Pons (tissue), 1 donor: ENCODE results near the gene GIMAP5.
A peak's percentile ranks its signal among the peaks of the same experiment; 100 is the strongest.

ENCODE experiments used
- DNase-seq: peaks from one replicate; pipeline ENCODE4 v3.0.0-alpha.2; 2016; ENCODE audit warnings: low spot score

The GIMAP5 gene

DNA sequence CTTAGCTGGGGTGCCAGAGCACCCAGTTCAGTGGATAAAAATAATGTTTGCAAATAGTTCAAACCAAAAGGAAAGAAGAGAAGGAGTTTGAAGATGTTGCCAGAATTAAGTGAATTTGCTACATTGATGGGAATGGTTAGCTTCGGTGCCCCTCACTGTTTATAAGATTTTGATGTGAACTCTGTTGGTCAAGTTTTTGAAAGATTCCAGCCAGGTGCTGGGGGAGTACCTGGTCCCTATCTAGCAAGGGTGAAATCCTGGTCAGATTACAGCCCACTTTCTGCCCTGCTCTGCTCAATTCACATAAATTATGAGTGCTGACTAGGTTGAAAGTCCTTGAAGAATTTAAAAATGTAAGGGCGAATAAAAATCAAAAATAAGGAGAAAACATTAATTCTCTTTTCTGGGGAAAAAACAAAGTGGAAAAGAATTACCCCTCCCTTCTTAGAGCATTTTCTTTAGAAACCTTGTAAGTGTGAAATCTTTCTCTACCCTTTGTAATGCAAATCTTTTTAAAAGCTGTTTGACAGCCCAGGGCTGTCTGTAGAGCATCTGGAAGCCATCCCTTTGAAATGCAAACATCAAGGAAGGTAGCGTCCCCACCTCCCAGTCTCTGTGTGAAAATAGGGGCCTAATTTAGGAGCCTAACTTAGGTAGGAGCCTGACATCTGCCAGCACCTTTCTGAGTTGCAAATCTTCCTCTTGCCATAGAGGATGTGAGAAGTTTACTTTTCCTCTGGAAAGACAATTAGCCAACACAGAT, 1.4 kb upstream of the GIMAP5 start:
- no peak for DNase-seq

DNA sequence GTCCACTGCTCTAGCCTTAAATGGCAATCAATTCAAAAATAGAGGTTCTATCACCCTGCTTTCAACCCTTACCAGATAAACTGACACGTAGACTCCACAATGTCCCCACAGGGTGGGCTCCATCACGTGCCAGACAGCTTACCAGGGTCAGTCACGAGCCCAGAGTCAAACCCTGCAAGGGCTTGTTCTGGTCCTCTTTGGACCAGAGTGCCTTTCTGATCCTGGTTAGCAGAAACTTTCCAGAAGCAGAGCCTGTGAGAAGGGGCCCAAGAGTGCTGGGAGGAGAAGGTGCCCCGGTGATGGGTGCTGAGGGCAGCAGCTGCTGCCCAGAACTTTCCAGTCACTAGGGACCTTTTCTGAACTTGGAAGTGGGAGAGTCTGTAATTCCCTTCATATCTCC, 354 bp upstream of the GIMAP5 start:
- DNase-seq = no peak

DNA sequence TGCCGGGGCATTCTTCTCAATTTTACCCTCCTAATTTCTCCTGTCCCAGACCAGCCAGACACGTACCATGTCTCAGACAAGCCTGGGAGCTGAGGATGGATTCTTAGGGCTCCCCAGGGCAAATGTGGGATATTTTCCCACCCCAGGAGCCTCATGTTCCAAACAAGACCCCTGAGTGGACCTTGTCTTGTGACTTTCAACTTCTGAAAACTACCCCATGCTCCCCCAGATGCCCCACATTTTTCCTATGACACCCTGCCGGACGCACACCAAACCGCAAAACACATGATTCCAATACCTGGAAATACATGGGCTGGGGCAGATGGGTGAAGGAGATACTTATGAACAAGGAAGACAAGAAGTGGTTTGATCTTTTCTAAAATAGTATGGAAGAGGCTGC, 874 bp downstream of the GIMAP5 start:
- DNase-seq = no peak

DNA sequence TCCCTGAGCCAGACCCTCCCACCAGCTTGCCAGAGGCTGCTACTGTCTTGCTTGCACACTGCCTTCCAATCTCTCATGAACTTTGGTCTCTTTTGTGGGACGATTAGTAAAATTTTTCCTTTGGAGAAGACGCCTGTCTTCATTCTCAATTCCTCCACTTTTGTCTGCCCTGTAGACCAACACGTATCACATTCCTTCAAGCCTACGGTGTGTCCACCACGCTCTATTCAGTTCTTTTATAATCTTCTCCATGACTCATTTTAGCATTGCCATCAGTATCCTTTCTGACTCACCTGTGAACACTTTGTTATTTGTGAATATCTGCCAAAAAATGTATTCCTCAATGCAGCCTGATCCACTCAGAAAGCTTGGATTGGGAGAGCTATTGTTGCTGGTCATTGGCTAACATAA, 1.4 kb downstream of the GIMAP5 start:
- no peak for DNase-seq

DNA sequence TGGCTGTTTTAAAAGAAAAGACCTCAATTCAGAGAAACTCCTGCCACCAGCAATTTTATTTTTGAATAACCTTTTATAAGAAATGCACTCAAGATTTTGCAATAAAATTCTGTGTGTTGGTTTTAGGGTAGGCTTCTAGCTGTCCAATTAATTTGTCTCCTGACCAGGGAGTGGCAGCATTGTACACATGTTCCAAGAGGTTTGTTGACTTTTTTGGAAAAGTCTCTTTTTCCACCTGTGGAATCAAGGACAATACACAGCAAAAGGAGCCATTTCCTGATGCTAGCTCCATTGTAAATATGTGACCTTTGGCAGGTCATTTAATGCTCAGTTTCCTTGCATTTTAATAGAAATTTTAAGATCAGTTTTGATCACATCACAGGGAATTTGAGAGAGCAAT, 1.8 kb downstream of the GIMAP5 start:
- DNase-seq = no peak

DNA sequence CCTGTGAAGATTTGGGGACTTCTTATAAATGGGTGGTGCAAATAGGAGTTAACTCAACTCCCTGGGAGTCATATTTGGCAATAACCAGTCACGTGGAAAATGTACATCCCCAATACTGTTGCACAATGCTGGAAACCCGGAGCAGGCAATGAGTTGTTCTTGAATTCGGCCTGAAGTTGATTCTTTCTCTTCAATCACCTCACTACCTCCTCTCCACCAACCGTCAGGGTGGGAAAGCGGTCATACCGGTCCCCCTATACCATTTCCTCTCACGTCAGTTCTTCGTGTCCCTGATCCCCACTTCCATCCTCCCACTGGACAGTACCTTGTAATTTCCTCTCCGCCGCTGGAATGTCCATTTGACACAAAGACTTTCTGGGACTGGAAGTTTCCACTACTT, 2.8 kb downstream of the GIMAP5 start:
- DNase-seq = no peak

DNA sequence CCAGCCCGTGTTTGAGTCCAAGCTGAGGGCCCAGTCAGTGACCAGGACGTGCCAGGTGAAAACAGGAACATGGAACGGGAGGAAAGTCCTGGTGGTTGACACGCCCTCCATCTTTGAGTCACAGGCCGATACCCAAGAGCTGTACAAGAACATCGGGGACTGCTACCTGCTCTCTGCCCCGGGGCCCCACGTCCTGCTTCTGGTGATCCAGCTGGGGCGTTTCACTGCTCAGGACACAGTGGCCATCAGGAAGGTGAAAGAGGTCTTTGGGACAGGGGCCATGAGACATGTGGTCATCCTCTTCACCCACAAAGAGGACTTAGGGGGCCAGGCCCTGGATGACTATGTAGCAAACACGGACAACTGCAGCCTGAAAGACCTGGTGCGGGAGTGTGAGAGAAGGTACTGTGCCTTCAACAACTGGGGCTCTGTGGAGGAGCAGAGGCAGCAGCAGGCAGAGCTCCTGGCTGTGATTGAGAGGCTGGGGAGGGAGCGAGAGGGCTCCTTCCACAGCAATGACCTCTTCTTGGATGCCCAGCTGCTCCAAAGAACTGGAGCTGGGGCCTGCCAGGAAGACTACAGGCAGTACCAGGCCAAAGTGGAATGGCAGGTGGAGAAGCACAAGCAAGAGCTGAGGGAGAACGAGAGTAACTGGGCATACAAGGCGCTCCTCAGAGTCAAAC, 5.2 kb downstream of the GIMAP5 start:
- DNase-seq = no peak

DNA sequence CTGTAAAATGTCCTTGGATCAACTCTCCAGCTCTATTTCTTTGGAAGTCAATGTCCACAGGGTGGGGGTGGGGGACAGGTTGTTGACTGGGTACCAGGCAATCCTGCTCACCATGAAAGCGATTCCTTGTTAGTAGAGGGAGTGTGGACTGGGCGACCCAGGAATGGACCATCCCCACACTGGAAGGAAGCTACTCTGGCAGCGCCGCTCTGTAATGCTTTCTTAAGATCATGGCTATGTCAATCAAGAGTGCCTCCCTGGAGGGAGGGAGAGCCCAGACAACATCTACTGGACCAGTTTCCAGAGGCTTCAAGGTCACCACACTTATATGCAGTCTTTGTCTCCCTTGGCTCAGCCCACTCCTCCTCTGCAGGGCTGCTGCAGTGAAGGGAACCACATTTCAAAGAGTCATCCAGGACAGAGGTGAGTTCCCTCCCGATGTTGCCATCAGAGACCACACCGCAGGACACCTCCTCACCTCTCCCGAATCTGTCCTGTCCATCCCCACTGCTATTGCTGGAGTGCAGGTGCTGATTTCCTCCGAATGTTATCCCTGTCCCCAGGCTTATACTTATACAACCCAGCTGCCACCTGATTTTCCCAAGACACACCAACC, 6.9 kb downstream of the GIMAP5 start:
- no peak for DNase-seq

DNA sequence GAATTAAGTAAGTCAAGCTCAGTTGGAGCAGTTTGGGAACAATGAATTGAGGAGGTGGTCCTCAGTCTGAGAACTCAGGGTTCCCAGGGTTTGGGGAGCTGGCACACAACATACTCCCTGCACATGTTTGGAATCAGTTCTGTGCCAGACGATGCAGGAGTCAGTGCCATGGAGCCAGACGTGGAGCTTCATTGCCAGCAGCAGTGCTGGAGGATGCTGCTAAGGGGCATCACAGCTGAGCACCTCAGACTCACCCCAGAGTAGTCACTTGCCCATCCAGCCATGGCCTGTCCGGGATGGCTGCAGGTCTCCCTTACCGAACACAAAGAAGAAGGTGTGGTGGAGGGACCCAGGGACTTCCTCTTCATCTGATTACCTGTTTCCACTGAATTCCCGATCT, 7.9 kb downstream of the GIMAP5 start:
- DNase-seq = no peak

DNA sequence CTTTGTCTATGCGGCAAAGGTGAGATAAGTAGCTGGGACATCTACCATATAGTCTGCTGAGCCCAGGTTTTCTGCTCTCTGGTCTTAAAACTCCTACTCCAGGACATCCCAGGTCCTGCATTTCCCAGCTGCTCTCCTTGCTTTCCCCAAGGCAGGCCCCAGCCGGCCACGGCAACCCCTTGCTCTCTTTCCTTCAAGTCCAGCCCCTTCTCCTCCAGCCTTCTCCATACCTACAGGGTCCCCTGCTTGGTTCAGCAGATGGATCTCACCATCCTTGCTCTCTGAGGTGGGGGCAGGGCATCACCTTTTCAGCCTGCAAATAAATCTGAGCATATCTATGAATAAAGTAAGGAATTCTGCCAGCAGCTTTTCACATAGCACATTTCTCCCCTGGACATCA, 8.7 kb downstream of the GIMAP5 start:
- DNase-seq = no peak

DNA sequence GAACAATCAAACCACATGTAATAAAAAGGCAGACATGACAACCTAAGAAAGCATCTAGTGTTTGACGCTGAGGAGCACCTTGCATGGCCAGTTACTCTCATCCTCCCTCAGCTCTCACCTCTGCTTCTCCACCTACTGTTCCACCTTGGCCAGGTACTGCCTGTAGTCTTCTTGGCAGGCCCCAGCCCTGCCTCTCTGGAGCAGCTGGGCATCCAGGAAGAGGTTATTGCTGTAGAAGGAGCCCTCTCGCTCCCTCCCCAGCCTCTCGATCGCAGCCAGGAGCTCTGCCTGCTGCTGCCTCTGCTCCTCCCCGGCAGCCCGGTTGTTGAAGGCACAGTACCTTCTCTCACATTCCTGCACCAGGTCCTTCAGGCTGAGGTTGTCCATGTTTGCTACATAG, 9.7 kb downstream of the GIMAP5 start:
- DNase-seq = no peak

DNA sequence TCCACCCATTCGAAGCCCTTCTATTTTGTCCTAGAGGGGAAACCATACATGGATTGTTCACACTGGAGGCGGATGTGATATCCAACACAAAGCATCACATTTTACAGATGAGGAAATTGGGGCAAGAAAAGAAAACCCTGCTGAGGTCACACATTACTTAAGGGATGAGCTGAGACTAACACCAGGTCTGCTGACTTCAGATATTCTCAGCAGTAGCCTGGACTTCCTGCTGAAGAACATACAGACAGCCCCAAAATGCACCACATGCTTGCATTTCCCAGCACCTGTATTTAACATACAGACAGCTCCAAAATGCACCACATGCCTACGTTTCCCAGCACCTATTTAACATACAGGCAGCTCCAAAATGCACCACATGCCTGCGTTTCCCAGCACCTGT, 11.2 kb downstream of the GIMAP5 start:
- DNase-seq = no peak

DNA sequence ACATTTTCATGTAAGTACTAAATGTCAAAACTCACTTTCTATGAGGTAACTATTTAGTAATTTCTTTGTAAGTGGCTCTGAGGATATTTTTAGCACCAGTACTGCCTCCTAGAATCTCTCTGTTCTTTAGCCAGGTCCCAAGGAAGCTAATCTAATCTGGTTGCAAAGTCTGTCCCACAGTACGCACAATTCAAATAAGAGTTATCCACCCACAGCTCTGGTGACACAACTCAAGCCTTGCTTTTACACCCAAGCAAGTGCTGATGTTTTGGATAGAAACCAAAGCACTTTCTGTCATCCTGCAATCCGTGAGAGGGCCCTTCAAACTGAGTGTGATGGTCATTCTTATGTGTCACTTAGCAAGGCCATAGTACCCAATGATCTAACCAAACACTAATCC, 14.5 kb downstream of the GIMAP5 start:
- no peak for DNase-seq

DNA sequence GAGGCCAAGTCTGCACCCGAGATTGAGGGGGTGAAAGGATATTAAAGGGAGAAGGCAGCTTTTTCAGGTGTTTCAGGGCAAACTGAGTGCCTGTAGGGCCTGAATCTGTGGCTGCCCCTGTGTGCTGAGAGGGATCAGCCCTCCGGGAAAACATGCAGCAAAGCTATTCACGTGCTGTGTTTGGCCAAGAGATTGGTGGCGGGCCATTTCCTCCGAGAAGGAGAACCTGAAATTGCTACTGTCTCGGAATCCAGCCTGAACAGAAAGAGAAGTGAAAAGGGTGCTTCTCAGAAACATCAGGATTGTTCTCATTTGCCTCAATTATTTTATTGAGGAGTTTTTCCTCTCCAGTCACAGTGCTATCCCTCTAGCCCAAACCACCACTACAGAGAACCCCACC, 16.0 kb downstream of the GIMAP5 start:
- DNase-seq = no peak

DNA sequence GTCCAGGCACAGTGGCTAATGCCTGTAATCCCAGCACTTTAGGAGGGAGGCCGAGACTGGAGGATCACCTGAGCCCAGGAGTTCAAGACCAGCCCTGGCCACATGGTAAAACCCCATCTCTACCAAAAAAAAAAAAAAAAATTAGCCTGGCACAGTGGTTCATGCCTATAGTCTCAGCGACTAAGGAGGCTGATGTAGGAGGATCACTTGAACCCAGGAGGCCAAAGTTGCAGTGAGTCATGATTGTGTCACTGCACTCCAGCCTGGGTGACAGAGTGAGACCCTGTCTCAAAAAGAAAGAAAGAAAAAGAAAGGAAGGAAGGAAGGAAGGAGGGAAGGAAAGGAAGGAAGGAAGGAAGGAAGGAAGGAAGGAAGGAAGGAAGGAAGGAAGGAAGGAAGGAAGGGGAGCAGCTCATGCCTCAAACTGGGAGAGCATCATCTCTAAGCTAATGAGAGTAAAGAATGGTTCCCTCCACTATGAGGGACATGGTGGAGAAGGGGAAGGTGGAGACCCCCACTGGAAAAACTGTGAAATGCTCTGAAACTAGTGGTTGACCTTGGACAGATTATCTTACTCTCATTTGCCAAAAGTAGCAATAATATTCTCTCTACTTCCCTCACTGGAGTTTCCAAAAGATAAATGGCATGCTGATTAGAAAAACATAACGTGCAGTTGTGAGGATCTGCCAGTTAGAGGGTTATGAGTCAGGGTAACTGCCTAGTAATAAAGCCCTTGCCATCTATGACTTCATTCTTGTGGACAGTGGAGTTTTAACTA, 16.8 kb downstream of the GIMAP5 start:
- no peak for DNase-seq

DNA sequence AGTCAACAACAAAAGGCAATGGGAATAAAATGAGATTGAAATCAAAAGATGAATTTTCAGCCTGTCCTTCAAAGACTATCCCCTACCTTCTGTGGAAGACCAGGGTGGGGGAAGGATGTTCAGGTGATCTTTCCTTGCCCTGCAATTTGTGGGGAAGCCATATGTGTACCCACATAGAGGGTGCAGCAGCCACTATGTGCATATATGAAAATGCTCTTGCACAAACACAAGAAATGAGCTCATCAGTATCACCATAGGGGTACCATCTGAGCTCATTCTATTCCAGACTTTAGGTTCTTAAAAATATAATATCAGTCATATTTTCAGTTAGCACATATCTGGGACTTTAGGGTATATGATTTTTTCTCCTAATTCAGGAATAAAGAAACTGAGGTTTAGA, 17.7 kb downstream of the GIMAP5 start:
- DNase-seq = no peak

DNA sequence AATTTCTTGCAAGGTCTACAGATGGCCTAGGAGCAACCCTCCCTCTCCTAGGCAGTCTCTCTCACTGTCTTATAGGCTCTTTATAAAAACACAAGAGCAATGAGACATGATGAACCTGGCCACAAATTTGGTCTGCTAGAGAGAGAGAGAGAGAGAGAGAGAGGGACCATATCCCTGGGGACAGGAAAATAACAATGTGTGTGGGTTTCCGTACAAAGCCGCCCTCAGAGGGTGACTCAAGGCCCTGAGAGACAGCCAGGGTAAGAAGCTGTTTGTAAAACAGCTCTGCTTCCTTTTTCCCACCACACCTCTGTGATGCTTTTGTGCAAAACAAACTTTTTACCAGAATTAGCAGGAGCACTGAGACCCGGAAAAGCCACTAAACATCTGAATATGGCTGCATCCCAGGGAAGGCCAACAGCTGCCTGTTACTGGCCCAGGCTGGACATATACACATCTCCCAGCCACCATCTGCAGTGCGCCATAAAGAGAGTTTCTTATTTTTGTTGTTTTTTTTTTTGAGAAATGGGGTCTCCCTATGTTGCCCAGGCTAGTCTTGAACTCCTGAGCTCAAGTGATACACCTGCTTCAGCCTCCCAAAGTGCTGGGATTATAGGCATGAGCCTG, 18.4 kb downstream of the GIMAP5 start:
- DNase-seq = no peak

DNA sequence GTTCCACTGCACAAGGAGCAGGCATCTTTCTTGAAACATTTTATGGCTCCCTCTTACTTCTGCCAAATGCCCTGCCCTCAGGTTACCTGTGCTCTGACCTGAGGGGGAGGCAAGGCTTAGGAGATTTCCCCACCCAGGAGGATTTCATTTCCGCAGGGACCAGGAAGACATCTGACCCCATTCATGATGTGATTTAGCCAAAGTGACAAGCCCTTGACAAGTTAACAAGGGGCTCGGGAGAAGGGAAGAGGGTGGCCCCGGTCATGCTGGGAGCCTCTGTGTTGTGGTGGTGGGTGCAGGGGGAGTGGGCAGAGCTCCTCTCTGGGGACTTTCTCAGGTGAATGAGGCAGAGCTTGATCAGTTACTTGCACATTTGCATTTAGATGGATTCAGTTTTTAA, 18.9 kb downstream of the GIMAP5 start:
- no peak for DNase-seq

DNA sequence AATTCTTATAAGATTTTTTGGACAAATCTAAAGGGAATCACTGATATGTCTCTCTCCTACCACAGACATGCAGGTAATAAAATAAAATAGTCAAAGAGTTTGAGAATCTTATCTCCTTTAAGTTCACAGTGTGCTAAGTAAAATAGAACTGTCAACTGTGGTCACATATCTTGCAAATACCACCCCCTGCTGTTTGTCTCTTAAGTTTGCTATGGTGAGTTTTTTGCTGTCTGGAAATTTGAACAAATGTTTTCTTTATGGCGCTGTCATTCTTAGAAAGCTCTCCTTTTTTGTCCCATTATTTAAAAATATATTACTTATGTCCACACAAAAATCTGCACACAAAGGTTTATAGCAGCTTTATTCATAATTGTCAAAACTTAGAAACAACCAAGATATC, 19.6 kb downstream of the GIMAP5 start:
- DNase-seq = peak; percentile 58

DNA sequence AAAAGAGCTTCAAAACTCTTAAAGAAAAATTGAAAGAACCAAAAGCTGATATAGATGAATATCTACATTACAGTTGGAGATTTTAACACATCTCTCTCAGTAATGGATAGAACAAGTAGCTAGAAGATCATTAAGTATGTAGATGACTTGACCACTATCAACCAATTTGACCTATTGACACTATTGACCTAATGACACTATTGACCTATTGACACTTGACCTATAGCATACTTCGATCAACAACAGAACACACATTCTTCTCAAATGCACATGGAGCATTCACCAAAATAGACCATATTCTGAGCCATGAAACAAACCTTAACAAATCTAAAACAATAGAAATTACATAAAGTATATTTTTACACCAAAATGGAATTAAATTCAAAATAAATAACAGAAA, 22.3 kb downstream of the GIMAP5 start:
- DNase-seq = no peak

DNA sequence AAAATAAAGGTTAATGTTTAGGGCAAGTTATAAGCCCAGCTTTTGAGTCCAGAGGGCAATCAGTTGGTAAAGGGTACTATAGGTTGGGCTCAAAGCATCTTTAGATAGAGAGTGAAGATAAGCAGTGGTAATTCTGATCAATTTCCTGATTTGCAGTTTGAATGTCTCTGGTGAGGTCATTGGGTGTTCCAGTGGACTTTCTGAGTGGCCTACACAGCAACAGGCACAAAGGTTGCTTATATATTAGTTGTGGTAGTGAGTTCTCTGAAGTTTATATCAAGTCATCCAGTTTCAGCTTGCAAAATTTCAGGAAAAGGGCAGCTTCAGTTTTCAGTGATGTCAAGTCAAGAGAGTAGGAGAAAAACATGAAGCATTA, 29.1 kb downstream of the GIMAP5 start:
- DNase-seq = no peak

DNA sequence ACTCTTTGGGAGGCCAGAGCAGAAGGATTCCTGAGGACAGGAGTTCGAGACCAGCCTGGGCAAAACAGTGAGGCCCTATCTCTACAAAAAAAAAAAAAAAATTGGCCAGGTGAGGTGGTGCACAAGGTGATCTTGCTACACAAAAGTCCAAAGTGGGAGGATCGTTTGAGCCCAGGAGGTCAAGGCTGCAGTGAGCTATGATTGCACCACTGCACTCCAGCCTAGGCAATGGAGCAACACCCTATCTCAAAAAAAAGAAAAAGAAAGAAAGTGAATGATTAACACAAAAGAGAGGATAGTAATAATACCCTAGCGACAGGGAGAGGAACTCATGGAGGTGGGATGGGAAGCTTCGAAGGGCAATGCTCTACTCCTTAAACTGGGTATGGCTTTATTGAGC, 32.5 kb downstream of the GIMAP5 start:
- DNase-seq = no peak
